Liver (tissue), 9 donors: ENCODE measurements around the gene OR4N2. TPM values are rescaled to one million over a fixed set of nuclear protein-coding genes. Genes with fewer than 3 reads are reported as not detected.
"Not testable (repeated sequence)": the region's sequence is repeated elsewhere in the genome, so short reads cannot be mapped to it uniquely, and the experiment has no call there.

Experiments
- DNase-seq: peaks from one replicate; pipeline ENCODE4 v3.0.0-alpha.2; 2017; ENCODE audit warnings: low spot score
- H3K27ac ChIP-seq, 2 donors: one replicate each; pipeline ENCODE4 v1.7.0; 2013; ENCODE audit warnings: inconsistent platforms in 2 of 2, low read length in 2 of 2, control low read depth in 1 of 2, low read depth in 1 of 2, mild to moderate bottlenecking in 1 of 2
- H3K27me3 ChIP-seq, 4 donors: one replicate each; pipeline versions ENCODE4 v1.6.1 to v1.7.0; 2013; ENCODE audit warnings: low read length in 3 of 4, inconsistent platforms in 1 of 4, mild to moderate bottlenecking in 1 of 4, moderate library complexity in 1 of 4; ENCODE audit not compliant: control insufficient read depth in 4 of 4, insufficient read depth in 4 of 4
- H3K36me3 ChIP-seq, 4 donors: one replicate each; pipeline versions ENCODE4 v1.6.1 to v1.7.0; 2013; ENCODE audit warnings: low read length in 3 of 4, mild to moderate bottlenecking in 3 of 4, low read depth in 1 of 4, moderate library complexity in 1 of 4; ENCODE audit not compliant: control insufficient read depth in 4 of 4, insufficient read depth in 3 of 4
- H3K4me1 ChIP-seq, 4 donors: one replicate each; pipeline versions ENCODE4 v1.6.1 to v1.7.0; 2013; ENCODE audit warnings: low read length in 3 of 4, mild to moderate bottlenecking in 3 of 4, moderate library complexity in 1 of 4; ENCODE audit not compliant: control insufficient read depth in 4 of 4, insufficient read depth in 4 of 4
- H3K4me3 ChIP-seq, 3 donors: one replicate each; pipeline versions ENCODE4 v1.6.1 to v1.7.0; 2013; ENCODE audit warnings: low read length in 3 of 3, control low read depth in 1 of 3, low read depth in 1 of 3, mild to moderate bottlenecking in 1 of 3
- H3K9ac ChIP-seq, 2 donors: one replicate each; pipeline ENCODE4 v1.7.0; 2013; ENCODE audit warnings: low read length in 2 of 2, mild to moderate bottlenecking in 2 of 2, moderate library complexity in 2 of 2, control low read depth in 1 of 2, low read depth in 1 of 2
- H3K9me3 ChIP-seq, 4 donors: one replicate each; pipeline versions ENCODE4 v1.6.1 to v1.7.0; 2013; ENCODE audit warnings: low read length in 3 of 4; ENCODE audit not compliant: control insufficient read depth in 4 of 4
- EGR1 ChIP-seq, 2 donors: IDR thresholded peaks; 2 replicates each; pipeline ENCODE4 v1.6.1; 2016 to 2018; ENCODE audit warnings: antibody characterized with exemption in 2 of 2, low read depth in 2 of 2
- FOXA1 ChIP-seq: IDR thresholded peaks from 2 replicates; pipeline ENCODE4 v1.6.1; 2016; ENCODE audit warnings: antibody characterized with exemption
- FOXA2 ChIP-seq: IDR thresholded peaks from 2 replicates; pipeline ENCODE4 v1.6.1; 2016; ENCODE audit warnings: antibody characterized with exemption
- GABPA ChIP-seq, 2 donors: IDR thresholded peaks in 1 of 2; conservative IDR thresholded peaks in 1 of 2; 2 replicates each; pipeline ENCODE4 v1.6.1; 2016; ENCODE audit warnings: antibody characterized with exemption in 2 of 2, mild to moderate bottlenecking in 1 of 2, moderate library complexity in 1 of 2
- HNF4A ChIP-seq, 2 donors: conservative IDR thresholded peaks; 2 replicates each; pipeline ENCODE4 v1.6.1; 2016; ENCODE audit warnings: antibody characterized with exemption in 2 of 2, mild to moderate bottlenecking in 2 of 2
- HNF4G ChIP-seq: IDR thresholded peaks from 2 replicates; pipeline ENCODE4 v1.6.1; 2016; ENCODE audit warnings: antibody characterized with exemption
- JUND ChIP-seq, 2 donors: IDR thresholded peaks; 2 replicates each; pipeline ENCODE4 v1.6.1; 2016; ENCODE audit warnings: antibody characterized with exemption in 2 of 2
- NR2F2 ChIP-seq: IDR thresholded peaks from 2 replicates; pipeline ENCODE4 v1.6.1; 2016; ENCODE audit warnings: antibody characterized with exemption
- RAD21 ChIP-seq, 2 donors: IDR thresholded peaks; 2 replicates each; pipeline ENCODE4 v1.6.1; 2016; ENCODE audit warnings: antibody characterized with exemption in 2 of 2, mild to moderate bottlenecking in 2 of 2
- RXRA ChIP-seq, 2 donors: IDR thresholded peaks; 2 replicates each; pipeline ENCODE4 v1.6.1; 2017 to 2018; ENCODE audit warnings: antibody characterized with exemption in 2 of 2, mild to moderate bottlenecking in 1 of 2
- SP1 ChIP-seq: IDR thresholded peaks from 2 replicates; pipeline ENCODE4 v1.6.1; 2018; ENCODE audit warnings: antibody characterized with exemption, mild to moderate bottlenecking
- TAF1 ChIP-seq: conservative IDR thresholded peaks from 2 replicates; pipeline ENCODE4 v1.6.1; 2016; ENCODE audit warnings: antibody characterized with exemption, mild to moderate bottlenecking
- YY1 ChIP-seq: IDR thresholded peaks from 2 replicates; pipeline ENCODE4 v1.6.1; 2016; ENCODE audit warnings: antibody characterized with exemption, mild to moderate bottlenecking
- WGBS: extraction: QIAGEN DNeasy Blood & Tissue Kit; methylation state at CpG from one replicate; pipeline ENCODE4 v1.1.7; 2013; 5-methylcytosine and 5-hydroxymethylcytosine counted together
- polyA plus RNA-seq, 2 donors: library from polyadenylated mRNA; stranded (reverse) in 1 of 2; unstranded in 1 of 2; fragments of 200-250 nt in 1 of 2; fragments of >200 nt in 1 of 2; fragmentation: Nextera tagmentation in 1 of 2; extraction: Ambion mirVana in 1 of 2; gene quantifications; one replicate each; pipeline versions ENCODE4 v1.2.1 to v1.2.3, GENCODE V29; 2013 to 2015
- total RNA-seq, 2 donors: library from RNA; depleted of rRNA; stranded (reverse); fragments of >200 nt; gene quantifications; one replicate each; pipeline ENCODE4 v1.2.3, GENCODE V29; 2014
- TF ChIP-seq, protein P1 (sequence below): IDR thresholded peaks from 2 replicates; pipeline ENCODE4 v1.6.1; 2016; ENCODE audit warnings: antibody characterized with exemption, mild to moderate bottlenecking
- TF ChIP-seq, protein P2 (sequence below): IDR thresholded peaks from 2 replicates; pipeline ENCODE4 v1.6.1; 2016; ENCODE audit warnings: antibody characterized with exemption
- TF ChIP-seq, protein P3 (sequence below): fragments of 150-350 bp; IDR thresholded peaks from 2 replicates; pipeline ENCODE4 v1.5.1; 2017; ENCODE audit warnings: improper control_type of control experiment, low read depth, low read length; ENCODE audit not compliant: missing input control
- TF ChIP-seq, protein P4 (sequence below): IDR thresholded peaks from 2 replicates; pipeline ENCODE4 v1.6.1; 2016; ENCODE audit warnings: antibody characterized with exemption
- TF ChIP-seq, protein P5 (sequence below): IDR thresholded peaks from 2 replicates; pipeline ENCODE4 v1.6.1; 2016; ENCODE audit warnings: antibody characterized with exemption
- donor health status: healthy.
- donor health status: healthy.
- donor health status: healthy.
- donor health status: healthy.
- donor health status: healthy.

Gene OR4N2
- total and polyA plus RNA-seq, 4 donors = not detected

DNA sequence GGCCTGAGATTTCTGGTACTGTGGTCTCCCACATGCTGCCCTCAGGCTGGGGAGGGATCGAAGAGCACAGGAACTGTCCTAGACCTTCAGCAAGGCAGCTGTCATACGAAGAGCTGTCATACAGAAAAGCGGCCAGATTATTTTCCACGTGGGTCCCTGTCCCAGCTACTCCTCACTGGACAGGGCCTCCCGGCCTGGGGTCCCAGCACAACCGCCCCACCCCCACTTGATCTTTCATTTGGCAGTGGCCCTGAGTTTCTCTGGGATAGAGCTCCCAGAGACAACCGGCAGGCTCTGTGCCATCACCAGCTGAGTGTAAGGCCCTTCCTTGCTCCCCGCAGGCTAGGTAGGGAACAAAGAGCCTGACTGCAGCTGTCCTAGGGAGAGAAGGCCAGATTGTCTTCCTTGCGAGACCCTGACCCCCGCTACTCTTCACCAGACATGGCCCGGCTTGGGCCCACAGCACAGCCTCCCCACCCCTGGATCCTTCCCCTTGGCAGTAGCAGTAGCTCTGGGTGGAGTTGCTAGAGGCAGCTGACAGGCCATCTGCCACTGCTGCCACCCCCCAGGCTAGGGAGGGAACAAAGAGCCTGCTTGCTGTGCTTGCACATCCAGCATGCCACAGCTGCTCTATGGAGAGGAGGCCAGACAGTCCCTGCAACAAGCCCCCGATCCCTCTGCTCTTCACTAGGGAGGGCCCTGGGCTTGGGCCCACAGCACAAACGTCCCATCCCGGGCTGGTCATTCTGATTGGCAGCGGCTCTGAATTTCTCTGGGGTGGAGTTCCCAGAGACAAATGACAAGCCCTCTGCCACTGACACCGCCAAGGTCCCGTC is 3.1 kb upstream of the OR4N2 start:
- no peak for DNase-seq
- Histone ChIP-seq H3K4me3 (no peak overlapping the region), H3K4me1 (no peaks in the 10 kb centered on the region), H3K9ac (no peak overlapping the region), H3K36me3 (no peaks in the 10 kb centered on the region), H3K27me3 (peaks cover 0 to 2% (median 0%) of the 10 kb centered on the region in 4 donors), H3K9me3 (no peaks in the 10 kb centered on the region), H3K27ac (no peak overlapping the region)
- no peak for TF ChIP-seq GABPA (IDR thresholded peaks at IDR 0.05 in 1 of 2, conservative IDR thresholded peaks at IDR 0.05 in 1 of 2)
- TF ChIP-seq TAF1 = no peak
- TF ChIP-seq RAD21 (IDR thresholded peaks at IDR 0.05) = no peak
- 79% methylated on average over 17 of the region's 17 CpGs for WGBS

DNA sequence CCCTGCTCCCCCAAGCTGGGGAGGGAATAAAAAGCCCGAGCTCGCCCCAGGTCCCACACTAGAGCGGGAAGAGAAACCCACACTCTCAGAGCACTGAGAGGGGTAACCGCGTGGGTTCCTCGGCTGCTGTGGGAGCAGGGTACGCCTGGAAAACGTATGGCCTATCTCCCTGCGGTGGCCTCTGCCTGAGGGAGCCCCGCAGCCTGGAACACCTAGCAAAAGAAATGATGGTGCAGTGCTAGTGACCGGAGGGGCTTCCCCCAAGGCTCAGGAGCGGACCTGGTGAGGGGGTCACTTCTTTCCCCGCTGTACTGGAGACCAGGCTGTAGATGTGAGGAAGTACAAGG is 2.5 kb upstream of the OR4N2 start:
- no peak for DNase-seq
- H3K4me1 ChIP-seq = no peaks in the 10 kb centered on the region
- WGBS = 79% methylated on average over 13 of the region's 13 CpGs
- no peaks in the 10 kb centered on the region for H3K36me3 ChIP-seq
- no peak overlapping the region for H3K4me3 ChIP-seq
- H3K27ac ChIP-seq = no peak overlapping the region
- peaks cover 0 to 2% (median 0%) of the 10 kb centered on the region in 4 donors for H3K27me3 ChIP-seq
- H3K9ac ChIP-seq = no peak overlapping the region
- no peaks in the 10 kb centered on the region for H3K9me3 ChIP-seq
- TF ChIP-seq, protein P1, sequence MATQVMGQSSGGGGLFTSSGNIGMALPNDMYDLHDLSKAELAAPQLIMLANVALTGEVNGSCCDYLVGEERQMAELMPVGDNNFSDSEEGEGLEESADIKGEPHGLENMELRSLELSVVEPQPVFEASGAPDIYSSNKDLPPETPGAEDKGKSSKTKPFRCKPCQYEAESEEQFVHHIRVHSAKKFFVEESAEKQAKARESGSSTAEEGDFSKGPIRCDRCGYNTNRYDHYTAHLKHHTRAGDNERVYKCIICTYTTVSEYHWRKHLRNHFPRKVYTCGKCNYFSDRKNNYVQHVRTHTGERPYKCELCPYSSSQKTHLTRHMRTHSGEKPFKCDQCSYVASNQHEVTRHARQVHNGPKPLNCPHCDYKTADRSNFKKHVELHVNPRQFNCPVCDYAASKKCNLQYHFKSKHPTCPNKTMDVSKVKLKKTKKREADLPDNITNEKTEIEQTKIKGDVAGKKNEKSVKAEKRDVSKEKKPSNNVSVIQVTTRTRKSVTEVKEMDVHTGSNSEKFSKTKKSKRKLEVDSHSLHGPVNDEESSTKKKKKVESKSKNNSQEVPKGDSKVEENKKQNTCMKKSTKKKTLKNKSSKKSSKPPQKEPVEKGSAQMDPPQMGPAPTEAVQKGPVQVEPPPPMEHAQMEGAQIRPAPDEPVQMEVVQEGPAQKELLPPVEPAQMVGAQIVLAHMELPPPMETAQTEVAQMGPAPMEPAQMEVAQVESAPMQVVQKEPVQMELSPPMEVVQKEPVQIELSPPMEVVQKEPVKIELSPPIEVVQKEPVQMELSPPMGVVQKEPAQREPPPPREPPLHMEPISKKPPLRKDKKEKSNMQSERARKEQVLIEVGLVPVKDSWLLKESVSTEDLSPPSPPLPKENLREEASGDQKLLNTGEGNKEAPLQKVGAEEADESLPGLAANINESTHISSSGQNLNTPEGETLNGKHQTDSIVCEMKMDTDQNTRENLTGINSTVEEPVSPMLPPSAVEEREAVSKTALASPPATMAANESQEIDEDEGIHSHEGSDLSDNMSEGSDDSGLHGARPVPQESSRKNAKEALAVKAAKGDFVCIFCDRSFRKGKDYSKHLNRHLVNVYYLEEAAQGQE = no peak
- TF ChIP-seq NR2F2 (no peak), HNF4A (conservative IDR thresholded peaks at IDR 0.05) (no peak), RXRA (IDR thresholded peaks at IDR 0.05) (no peak), SP1 (no peak), FOXA1 (no peak), EGR1 (IDR thresholded peaks at IDR 0.05; ENCODE audit: low read depth in 2 of 2) (no peak), FOXA2 (no peak), RAD21 (IDR thresholded peaks at IDR 0.05) (no peak), JUND (IDR thresholded peaks at IDR 0.05) (no peak), YY1 (no peak), HNF4G (no peak), GABPA (IDR thresholded peaks at IDR 0.05 in 1 of 2, conservative IDR thresholded peaks at IDR 0.05 in 1 of 2) (no peak)
- TF ChIP-seq, protein P2, sequence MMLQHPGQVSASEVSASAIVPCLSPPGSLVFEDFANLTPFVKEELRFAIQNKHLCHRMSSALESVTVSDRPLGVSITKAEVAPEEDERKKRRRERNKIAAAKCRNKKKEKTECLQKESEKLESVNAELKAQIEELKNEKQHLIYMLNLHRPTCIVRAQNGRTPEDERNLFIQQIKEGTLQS = no peak
- TF ChIP-seq, protein P3, sequence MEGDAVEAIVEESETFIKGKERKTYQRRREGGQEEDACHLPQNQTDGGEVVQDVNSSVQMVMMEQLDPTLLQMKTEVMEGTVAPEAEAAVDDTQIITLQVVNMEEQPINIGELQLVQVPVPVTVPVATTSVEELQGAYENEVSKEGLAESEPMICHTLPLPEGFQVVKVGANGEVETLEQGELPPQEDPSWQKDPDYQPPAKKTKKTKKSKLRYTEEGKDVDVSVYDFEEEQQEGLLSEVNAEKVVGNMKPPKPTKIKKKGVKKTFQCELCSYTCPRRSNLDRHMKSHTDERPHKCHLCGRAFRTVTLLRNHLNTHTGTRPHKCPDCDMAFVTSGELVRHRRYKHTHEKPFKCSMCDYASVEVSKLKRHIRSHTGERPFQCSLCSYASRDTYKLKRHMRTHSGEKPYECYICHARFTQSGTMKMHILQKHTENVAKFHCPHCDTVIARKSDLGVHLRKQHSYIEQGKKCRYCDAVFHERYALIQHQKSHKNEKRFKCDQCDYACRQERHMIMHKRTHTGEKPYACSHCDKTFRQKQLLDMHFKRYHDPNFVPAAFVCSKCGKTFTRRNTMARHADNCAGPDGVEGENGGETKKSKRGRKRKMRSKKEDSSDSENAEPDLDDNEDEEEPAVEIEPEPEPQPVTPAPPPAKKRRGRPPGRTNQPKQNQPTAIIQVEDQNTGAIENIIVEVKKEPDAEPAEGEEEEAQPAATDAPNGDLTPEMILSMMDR = no peak
- TF ChIP-seq, protein P4, sequence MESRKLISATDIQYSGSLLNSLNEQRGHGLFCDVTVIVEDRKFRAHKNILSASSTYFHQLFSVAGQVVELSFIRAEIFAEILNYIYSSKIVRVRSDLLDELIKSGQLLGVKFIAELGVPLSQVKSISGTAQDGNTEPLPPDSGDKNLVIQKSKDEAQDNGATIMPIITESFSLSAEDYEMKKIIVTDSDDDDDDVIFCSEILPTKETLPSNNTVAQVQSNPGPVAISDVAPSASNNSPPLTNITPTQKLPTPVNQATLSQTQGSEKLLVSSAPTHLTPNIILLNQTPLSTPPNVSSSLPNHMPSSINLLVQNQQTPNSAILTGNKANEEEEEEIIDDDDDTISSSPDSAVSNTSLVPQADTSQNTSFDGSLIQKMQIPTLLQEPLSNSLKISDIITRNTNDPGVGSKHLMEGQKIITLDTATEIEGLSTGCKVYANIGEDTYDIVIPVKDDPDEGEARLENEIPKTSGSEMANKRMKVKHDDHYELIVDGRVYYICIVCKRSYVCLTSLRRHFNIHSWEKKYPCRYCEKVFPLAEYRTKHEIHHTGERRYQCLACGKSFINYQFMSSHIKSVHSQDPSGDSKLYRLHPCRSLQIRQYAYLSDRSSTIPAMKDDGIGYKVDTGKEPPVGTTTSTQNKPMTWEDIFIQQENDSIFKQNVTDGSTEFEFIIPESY = no peak
- TF ChIP-seq, protein P5, sequence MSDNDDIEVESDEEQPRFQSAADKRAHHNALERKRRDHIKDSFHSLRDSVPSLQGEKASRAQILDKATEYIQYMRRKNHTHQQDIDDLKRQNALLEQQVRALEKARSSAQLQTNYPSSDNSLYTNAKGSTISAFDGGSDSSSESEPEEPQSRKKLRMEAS = no peak

DNA sequence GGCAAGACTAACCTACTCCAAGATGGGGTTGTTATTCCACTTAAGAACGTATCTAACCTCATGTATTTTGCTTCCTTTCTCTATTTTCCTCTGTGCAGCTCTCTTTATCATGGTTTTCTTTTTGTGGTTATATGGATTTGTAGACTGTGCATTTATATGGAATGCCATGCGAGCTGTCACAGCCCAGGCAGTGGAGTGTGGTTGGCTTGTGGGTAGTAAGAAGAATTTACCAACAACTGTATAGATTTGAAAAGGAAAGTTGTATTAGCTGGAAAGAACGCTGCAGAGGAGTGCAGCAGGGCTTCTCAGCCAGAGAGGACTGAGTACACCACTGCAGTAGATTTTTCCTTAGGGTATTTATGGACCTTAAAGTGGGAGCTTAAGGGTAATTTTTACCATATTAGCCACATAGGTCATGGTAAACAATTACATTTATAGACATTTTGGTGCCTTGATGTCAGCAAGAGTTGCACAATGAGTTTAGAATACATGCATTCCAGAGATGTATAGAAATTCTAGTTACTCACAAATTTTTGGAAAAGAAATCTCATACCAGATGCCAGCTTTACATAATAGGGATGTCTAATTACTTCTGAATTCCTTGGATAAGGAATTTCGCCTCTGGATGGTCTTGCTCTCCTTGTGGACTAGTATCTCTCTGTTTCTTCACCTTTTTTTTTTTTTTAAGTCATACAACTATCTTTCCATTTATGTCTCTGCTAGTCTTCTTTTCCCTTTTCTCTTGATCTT is 9.8 kb downstream of the OR4N2 start:
- H3K27ac ChIP-seq, H3K4me3 ChIP-seq, H3K36me3 ChIP-seq, H3K9me3 ChIP-seq, H3K9ac ChIP-seq, H3K27me3 ChIP-seq, DNase-seq, H3K4me1 ChIP-seq: not testable (repeated sequence)
- WGBS = 50% methylated on average over 4 of the region's 4 CpGs
